ENCODE measurements around the gene ZNF398.
A peak's percentile ranks its signal among the peaks of the same experiment; 100 is the strongest.

Gene ZNF398

DNA sequence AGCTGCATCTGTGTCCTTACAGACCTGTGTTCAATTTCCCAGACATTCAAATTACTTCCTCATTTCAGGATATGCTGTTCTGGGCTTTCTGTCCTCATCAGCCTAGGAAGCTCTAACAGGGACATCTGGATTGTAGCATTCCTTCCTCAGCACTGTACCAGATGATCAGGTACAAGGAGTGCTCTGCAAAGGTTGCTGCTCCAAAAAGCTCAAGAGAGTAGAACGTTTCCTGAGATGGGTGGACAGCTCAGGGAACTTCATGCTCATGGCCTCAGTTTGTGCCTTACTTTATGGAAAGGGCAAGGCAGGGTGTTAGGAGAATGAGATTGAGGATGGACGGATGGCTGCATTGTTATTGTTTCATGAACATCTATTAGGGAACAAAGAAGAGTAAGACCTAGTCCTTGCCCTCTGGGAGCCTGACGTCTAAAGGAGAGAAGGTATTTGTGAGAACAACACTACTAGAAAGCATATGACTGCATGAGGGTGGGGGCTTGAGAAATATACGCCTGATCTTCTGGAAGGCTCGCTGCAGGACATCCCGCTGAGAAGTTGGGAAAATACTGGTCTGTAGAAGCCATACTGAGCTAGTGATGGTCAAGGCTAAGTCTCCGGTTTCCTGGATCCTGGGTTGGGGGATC lies 81.7 kb downstream of the ZNF398 start:
- no peak for DNase-seq (ENCODE audit: low read depth in 1 of 2, low spot score in 1 of 2)
- Histone ChIP-seq H3K4me3 (replicated peaks; ENCODE audit: insufficient read depth, low read length) (no peak overlapping the region), H3K27ac (replicated peaks) (no peak overlapping the region), H3K27me3 (ENCODE audit: insufficient read depth, poor library complexity, severe bottlenecking) (no peaks in the 10 kb centered on the region)
- TF ChIP-seq, protein P1, sequence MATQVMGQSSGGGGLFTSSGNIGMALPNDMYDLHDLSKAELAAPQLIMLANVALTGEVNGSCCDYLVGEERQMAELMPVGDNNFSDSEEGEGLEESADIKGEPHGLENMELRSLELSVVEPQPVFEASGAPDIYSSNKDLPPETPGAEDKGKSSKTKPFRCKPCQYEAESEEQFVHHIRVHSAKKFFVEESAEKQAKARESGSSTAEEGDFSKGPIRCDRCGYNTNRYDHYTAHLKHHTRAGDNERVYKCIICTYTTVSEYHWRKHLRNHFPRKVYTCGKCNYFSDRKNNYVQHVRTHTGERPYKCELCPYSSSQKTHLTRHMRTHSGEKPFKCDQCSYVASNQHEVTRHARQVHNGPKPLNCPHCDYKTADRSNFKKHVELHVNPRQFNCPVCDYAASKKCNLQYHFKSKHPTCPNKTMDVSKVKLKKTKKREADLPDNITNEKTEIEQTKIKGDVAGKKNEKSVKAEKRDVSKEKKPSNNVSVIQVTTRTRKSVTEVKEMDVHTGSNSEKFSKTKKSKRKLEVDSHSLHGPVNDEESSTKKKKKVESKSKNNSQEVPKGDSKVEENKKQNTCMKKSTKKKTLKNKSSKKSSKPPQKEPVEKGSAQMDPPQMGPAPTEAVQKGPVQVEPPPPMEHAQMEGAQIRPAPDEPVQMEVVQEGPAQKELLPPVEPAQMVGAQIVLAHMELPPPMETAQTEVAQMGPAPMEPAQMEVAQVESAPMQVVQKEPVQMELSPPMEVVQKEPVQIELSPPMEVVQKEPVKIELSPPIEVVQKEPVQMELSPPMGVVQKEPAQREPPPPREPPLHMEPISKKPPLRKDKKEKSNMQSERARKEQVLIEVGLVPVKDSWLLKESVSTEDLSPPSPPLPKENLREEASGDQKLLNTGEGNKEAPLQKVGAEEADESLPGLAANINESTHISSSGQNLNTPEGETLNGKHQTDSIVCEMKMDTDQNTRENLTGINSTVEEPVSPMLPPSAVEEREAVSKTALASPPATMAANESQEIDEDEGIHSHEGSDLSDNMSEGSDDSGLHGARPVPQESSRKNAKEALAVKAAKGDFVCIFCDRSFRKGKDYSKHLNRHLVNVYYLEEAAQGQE (IDR thresholded peaks at IDR 0.05; ENCODE audit: insufficient replicate concordance, low read depth) = no peak
- TF ChIP-seq, protein P2, sequence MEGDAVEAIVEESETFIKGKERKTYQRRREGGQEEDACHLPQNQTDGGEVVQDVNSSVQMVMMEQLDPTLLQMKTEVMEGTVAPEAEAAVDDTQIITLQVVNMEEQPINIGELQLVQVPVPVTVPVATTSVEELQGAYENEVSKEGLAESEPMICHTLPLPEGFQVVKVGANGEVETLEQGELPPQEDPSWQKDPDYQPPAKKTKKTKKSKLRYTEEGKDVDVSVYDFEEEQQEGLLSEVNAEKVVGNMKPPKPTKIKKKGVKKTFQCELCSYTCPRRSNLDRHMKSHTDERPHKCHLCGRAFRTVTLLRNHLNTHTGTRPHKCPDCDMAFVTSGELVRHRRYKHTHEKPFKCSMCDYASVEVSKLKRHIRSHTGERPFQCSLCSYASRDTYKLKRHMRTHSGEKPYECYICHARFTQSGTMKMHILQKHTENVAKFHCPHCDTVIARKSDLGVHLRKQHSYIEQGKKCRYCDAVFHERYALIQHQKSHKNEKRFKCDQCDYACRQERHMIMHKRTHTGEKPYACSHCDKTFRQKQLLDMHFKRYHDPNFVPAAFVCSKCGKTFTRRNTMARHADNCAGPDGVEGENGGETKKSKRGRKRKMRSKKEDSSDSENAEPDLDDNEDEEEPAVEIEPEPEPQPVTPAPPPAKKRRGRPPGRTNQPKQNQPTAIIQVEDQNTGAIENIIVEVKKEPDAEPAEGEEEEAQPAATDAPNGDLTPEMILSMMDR (IDR thresholded peaks at IDR 0.05; ENCODE audit: insufficient read depth, low read length) = no peak
- TF ChIP-seq POLR2AphosphoS5 (IDR thresholded peaks at IDR 0.05; ENCODE audit: low read depth) = peak; percentile 9; the same call in 1 of the 2 replicates
- TF ChIP-seq GABPA (IDR thresholded peaks at IDR 0.05; ENCODE audit: low read depth) = no peak
- TF ChIP-seq SPI1 (IDR thresholded peaks at IDR 0.05; ENCODE audit: borderline replicate concordance, low read depth) = no peak

DNA sequence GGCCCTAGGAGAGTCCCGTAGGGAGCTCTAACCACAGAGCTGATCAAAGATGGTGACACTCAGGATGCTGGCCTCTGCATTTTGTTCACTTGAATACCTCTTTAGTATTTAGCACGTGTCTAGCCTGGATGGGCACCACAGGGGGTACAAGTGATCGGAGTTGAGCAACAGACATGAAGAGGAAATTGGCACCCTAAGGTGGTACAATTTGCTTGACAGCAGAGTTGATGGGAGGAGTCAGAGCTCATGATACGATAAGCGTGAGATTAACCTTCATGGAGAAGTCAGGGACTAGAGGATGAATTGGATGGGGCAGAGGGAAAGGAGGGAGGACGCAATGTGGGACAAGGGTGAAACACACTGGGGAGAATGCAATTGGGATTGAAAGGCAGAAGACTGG lies 82.3 kb downstream of the ZNF398 start:
- no peak overlapping the region for H3K4me3 ChIP-seq (replicated peaks; ENCODE audit: insufficient read depth, low read length)
- H3K27me3 ChIP-seq (ENCODE audit: insufficient read depth, poor library complexity, severe bottlenecking) = no peaks in the 10 kb centered on the region
- H3K27ac ChIP-seq (replicated peaks) = no peak overlapping the region
- TF ChIP-seq POLR2AphosphoS5 (IDR thresholded peaks at IDR 0.05; ENCODE audit: low read depth) (no peak; the same call in 1 of the 2 replicates), GABPA (IDR thresholded peaks at IDR 0.05; ENCODE audit: low read depth) (no peak), SPI1 (IDR thresholded peaks at IDR 0.05; ENCODE audit: borderline replicate concordance, low read depth) (no peak)
- TF ChIP-seq, protein P2 (IDR thresholded peaks at IDR 0.05; ENCODE audit: insufficient read depth, low read length) = no peak
- TF ChIP-seq, protein P1 (IDR thresholded peaks at IDR 0.05; ENCODE audit: insufficient replicate concordance, low read depth) = no peak
- no peak for DNase-seq (ENCODE audit: low read depth in 1 of 2, low spot score in 1 of 2)

DNA sequence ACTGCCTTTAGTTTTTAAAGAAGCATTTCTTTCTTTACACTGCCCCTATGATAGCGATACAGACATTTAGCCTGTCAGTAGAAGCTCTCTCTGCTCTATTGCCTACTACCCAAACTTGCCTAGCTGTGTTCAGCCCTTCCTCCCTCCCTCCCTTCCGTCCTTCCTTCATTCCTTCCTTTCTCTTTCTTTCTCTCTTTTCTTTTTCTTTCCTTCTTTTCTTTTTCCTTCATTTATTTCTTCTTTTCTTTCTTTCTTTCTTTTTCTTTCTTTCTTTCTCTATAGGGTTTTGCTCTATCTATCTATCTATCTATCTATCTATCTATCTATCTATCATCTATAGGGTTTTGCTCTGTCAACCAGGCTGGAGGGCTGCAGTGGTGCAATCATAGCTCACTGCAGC lies 85.1 kb downstream of the ZNF398 start:
- DNase-seq (ENCODE audit: low read depth in 1 of 2, low spot score in 1 of 2) = no peak
- Histone ChIP-seq H3K27ac (replicated peaks) (no peak overlapping the region), H3K4me3 (replicated peaks; ENCODE audit: insufficient read depth, low read length) (no peak overlapping the region), H3K27me3 (ENCODE audit: insufficient read depth, poor library complexity, severe bottlenecking) (no peaks in the 10 kb centered on the region)
- TF ChIP-seq, protein P1 (IDR thresholded peaks at IDR 0.05; ENCODE audit: insufficient replicate concordance, low read depth) = no peak
- TF ChIP-seq, protein P2 (IDR thresholded peaks at IDR 0.05; ENCODE audit: insufficient read depth, low read length) = no peak
- TF ChIP-seq POLR2AphosphoS5 (IDR thresholded peaks at IDR 0.05; ENCODE audit: low read depth) (no peak), SPI1 (IDR thresholded peaks at IDR 0.05; ENCODE audit: borderline replicate concordance, low read depth) (no peak), GABPA (IDR thresholded peaks at IDR 0.05; ENCODE audit: low read depth) (no peak)

All from HL-60 (cell line).